Measurements from ENCODE around the gene DPEP2. TPM values are rescaled to one million over a fixed set of nuclear protein-coding genes. Genes with fewer than 3 reads are reported as not detected.
"Not testable (repeated sequence)": the region's sequence is repeated elsewhere in the genome, so short reads cannot be mapped to it uniquely, and the experiment has no call there.

The DPEP2 gene
- total RNA-seq, 2 experiments from 2014 or later = 1.3 to 1.5 TPM

DNA sequence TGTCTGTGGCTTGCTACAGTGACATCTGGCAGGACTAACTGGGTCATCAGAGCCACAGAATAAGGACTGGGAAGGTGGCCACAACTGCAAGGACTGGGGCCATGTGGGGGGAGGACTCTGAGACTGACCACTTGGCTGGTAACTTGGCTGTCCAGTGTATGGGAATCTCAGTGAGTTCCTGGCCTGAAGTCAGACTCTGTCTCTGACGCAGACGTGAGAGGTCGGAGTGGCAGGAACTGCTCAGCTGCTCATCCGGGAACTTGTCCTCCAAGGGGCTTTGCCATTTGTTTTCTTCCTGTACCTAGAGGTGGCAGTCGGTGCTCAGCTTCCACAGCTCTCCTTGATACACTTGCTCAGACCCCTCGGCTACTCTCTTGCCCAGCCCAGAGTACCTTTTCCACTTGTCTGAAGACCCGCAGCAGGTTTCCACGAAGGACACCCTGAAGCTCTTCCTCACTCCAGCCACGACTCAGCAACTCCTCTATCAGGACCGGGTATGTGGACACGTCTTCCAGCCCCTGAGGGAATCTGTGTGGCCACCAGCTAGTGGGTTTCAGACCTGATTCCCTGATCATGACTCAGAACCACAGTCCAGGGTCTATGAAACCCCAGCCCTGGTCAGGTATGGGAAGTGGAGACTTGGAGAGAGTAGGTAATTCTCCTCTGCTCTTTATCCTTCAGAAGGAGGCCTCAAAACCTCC lies 11.7 kb downstream of the DPEP2 start:
- ChIA-PET CTCF (no interaction called here), POLR2A (interaction anchor here (0.7 kb wide), 1 partner anchor 325 kb away, joined by 3 read pairs; no protein-coding TSS in a partner anchor)

DNA sequence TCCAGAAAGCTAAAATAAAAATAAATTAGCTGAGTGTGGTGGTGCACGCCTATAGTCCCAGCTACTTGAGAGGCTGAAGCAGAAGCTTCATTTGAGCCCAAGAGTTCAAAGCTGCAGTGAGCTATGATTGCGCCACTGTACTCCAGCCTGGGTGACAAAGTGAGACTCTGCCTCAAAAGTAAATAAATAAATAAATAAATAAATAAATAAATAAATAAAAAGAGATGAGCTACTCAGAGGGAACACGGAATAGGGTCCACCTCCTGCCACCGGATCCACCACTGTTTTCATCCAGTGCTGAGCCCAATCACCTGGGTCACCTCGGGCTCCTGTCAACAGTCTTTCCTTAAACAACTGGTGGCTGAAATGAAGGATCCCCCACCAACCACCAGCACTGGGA lies 12.3 kb downstream of the DPEP2 start:
- CTCF ChIA-PET = no interaction called here

GRCh38 chr16:67982011-67982696 lies 17.1 kb downstream of the DPEP2 start:
- ChIA-PET CTCF (no interaction called here), POLR2A (no interaction called here)

More for the DNA sequence above, 12.3 kb downstream of the DPEP2 start:
- POLR2A ChIA-PET = no interaction called here

DNA sequence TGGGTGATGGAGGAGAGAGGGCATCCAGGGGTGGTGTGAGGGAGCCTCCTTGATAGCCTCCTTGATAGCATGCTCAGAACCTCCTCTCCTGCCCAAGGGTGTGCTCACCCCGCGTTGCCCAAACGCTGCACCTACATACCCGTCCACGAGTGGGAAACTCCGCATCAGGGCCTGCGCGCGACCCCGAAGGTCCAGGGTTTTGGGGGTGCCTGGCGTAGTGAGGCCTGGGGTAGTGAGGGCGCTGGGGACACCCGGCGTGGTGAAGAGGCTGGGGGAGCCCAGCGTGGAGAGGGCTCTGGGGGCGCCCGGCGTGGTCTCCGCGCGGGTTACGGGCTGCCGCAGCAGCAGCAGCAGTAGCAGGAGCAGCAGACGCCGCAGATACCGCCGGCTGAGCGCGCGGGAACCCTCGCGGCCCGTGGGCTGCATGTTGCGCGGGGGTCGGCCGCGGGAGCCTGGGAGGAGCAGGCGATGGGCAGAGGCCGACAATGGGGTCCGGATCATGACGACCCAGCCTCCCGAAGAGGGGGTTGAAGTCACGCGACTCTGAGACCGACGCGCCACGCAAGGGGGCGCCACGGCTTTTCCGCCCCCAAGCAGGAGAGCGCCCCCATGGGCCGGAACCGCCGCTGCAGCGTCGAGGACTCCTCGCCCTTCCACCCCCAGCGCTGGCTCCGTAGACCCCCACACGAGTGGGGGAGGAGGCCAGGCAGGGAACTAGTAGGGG lies 19.2 kb downstream of the DPEP2 start, which contains the start of gene DPEP3:
TSS of gene DPEP3 (minus strand) at position 545 of the 724 bp plus-strand sequence. CDS start at position 426, 119 bp downstream.
- ChIA-PET CTCF (interaction anchor here (1.3 kb wide), 1 partner anchor 19 kb away, joined by 5 read pairs; the partner anchor contains the start of gene DPEP2), POLR2A (no interaction called here)

- POLR2A ChIA-PET = no interaction called here
- CTCF ChIA-PET = interaction anchor here (0.7 to 1.4 kb wide), 2 partner anchors 15 to 94 kb away, joined by 3 read pairs; no protein-coding TSS in a partner anchor
Measured at GRCh38 chr16:67977469-67978227, 21.6 kb downstream of the DPEP2 start.

DNA sequence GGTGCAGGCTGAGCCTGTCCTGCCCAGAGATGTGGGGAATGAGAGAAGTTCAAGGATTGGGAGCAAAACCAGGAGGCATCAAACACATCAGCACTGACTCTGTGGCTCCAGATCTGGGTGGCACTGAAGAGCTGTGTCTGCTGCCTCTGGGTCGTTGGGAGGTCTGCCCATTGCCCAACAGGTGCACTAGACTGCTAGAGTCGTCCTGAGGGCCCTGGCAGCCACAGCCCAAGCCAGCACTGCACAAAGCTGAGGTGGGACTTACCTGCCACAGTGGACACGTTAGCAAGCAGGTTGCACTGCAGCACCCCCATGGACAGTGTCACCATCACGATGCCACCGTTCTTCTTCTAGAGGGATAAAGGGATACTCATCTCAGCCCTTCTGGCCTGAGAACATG lies 22.3 kb downstream of the DPEP2 start:
- ChIA-PET POLR2A (no interaction called here), CTCF (interaction anchor here (0.7 to 1.4 kb wide), 2 partner anchors 16 to 93 kb away, joined by 3 read pairs; no protein-coding TSS in a partner anchor)

DNA sequence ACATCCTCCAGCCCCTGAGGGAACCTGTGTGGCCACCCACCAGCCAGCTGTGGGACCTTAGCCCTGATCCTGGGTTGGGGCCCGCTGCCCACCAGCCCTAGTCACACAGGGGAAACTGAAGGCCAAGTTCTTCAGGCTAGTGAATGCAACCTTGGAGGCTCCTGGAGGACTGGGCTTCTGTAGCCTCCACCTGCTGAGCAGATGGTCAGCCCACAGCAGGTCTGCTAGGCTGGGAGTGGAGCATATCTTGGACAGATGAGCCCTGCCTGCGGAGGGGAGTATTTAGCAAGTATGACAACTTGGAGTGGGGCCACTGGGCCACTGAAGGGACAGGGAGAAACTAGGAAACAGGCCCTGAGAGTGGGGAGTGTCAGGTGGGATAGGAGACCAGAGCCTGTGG lies 23.1 kb downstream of the DPEP2 start:
- ChIA-PET POLR2A (no interaction called here), CTCF (no interaction called here)

- ChIA-PET CTCF (no interaction called here), POLR2A (interaction anchor here (0.6 kb wide), 1 partner anchor 485 kb away, joined by 5 read pairs; no protein-coding TSS in a partner anchor)
Measured at GRCh38 chr16:67975321-67976105, 23.8 kb downstream of the DPEP2 start.

DNA sequence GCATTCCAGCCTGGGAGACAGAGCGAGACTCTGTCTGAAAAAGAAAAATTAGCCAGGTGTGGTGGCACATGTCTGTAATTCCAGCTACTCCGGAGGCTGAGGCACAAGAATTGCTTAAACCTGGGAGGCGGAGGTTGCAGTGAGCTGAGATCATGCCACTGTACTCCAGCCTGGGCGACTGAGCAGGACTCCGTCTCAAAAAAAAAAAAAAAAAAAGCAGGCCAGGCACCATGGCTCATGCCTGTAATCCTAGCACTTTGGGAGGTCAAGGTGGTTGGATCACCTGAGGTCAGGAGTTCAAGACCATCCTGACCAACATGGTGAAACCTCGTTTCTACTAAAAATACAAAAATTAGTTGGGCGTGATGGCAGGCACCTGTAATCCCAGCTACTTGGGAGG lies 27.0 kb downstream of the DPEP2 start:
- POLR2A ChIA-PET = not testable (repeated sequence)
- CTCF ChIA-PET = interaction anchor here (1.2 kb wide), 1 partner anchor 17 kb away, joined by 4 read pairs; no protein-coding TSS in a partner anchor

- POLR2A ChIA-PET = no interaction called here
- CTCF ChIA-PET = interaction anchor here (0.7 kb wide), 1 partner anchor 20 kb away, joined by 3 read pairs; no protein-coding TSS in a partner anchor
Measured at GRCh38 chr16:67971111-67971510, 28.2 kb downstream of the DPEP2 start.

- ChIA-PET CTCF (interaction anchor here (1.1 to 1.4 kb wide), 2 partner anchors 54 to 59 kb away, joined by 3 read pairs; partner anchors contain the start of genes DDX28 and DUS2), POLR2A (interaction anchor here (0.7 to 1.5 kb wide), 2 partner anchors 29 to 110 kb away, joined by 3 to 4 read pairs; no protein-coding TSS in a partner anchor)
Measured at GRCh38 chr16:67969254-67970039, 29.8 kb downstream of the DPEP2 start.

DNA sequence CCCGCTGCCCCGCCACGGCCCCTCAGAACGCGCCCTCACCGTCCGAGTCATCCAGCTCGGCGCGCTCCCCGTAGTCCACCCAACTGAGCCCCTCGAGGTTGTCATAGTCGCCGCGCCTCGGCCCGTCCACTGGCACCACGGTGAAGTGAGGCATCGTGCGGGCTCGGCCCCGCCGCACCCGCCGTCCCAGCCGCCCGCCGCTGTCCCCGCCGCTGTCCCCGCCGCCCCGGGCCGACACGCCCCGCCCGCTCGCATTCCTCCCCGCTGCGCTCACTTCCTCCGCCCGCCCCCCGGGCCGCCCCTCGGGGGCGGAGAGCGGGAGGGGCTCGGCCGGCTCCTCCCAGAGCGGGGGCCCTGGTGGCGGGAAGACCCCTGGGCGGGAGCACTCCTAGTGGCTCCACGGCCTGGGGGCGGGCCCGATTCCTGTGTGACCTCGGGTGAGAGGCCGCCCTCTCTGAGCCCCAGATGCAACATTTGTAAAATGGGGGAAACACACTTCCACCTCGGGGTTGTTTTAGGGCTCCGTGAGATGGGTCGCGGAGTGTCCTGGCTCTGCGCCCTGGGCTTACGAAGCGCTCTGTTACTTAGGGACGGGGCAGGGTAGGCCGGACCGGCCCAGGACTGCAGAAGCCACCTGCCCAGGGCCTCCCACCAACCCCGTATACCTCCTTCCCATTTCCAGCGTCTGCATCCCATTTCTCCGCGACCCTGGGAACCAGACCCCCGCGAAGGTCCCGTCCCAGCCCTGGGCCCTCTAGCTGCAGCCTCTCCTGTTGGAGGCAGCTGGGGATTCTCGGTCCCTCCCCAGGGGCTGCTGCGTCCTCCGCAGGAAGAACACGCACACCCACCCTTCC lies 30.7 kb downstream of the DPEP2 start, which contains the start of gene SLC12A4:
TSS of gene SLC12A4 (minus strand) at position 238 of the 854 bp plus-strand sequence. CDS start at position 154, 84 bp downstream.
- ChIA-PET CTCF (interaction anchor here (1.4 kb wide), 1 partner anchor 55 kb away, joined by 3 read pairs; the partner anchor contains the start of genes DDX28 and DUS2), POLR2A (interaction anchor here (0.5 to 1.5 kb wide), 4 partner anchors 29 to 132 kb away, joined by 3 to 5 read pairs (median 4); no protein-coding TSS in a partner anchor)

DNA sequence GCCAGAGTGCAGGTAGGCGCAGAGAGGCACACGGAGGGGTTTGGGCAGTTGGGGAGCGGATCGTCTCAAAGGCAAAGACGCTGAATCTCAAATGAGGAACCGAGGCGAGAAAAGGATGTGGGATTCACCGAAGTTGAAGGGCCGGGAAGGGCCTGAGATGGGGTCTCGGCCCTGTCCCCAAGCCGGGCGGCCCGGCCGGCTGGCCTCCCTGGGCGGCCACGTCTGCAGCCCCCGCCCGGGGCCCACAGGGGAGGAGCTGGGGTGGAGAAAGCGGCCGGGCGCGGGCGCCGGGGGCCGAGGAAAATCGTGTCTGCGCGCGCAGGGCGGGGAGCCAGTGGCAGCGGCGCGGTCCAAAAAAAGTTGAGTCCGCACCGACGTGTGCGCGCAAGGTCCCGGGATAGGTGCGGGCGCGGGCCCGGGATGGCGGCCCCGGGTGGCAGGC lies 31.3 kb downstream of the DPEP2 start:
- POLR2A ChIA-PET = interaction anchor here (0.6 to 1.5 kb wide), 2 partner anchors 39 to 112 kb away, joined by 3 to 4 read pairs; no protein-coding TSS in a partner anchor
- CTCF ChIA-PET = no interaction called here

DNA sequence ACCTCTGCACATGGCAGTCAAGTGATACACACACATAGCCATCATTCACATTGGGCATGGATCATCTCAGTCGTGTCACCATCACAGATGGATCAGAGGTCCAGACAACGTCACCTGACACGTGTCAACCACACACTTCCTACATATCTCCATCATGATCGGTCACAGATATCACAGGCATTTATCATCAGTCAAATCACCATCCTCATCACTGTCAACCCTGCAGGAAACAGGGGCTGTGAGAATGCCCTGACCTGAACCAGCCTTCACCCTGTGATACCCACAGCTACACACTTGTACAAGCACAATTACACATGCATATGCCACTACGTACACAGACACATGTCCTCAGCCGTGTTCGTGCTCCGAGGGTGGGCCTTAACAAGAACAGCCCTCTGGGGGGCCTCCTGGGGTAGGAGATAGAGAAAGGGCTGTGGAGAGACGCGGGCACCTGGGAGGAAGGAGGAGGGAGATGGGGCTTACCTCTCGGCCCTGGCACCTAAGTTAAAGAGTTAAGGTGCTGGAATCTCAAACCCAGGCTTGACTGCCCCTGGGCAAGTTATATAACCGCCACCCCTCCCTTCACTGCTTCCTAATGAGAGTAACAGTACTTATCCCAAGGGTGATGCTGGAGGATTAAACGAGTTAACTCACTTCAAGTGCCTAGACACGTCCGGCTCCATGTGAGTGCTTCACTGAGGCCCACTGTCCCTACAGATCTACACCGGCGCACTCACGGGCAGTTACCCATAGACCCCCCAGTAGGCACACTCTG lies 31.9 kb downstream of the DPEP2 start:
- ChIA-PET CTCF (interaction anchor here (0.6 kb wide), 1 partner anchor 502 kb away, joined by 3 read pairs; no protein-coding TSS in a partner anchor), POLR2A (no interaction called here)

DNA sequence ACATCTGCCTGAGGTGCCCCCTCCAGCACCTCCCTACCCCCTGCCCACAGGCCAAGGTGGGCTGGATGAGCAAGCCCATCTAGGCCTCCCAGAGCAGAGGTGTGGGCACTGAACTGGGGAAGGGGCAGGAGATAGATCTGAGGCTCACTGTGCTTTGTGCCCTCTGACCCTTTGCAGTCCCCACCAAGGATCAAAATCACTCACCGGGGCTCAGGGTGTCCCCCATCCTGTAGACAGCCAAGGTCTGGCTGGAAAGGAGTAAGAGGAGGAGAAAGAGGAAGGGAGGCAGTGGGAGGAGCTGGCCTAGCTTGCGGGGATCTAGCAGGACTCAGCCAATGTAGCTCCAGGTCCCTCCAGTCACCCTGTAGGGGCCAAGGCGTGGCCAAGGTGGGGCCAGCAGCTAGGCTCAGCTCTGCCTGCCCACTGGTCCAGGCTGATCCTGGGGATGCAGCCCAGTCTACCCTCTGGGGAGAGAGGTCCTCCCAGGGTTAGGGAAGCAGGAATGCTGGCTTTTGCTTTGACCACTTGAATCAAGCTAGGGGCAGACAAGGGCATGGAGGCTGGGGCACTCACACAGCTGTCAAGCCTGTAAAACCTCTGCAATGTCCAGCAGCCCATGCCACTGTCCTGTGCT lies 32.6 kb downstream of the DPEP2 start:
- ChIA-PET POLR2A (no interaction called here), CTCF (interaction anchor here (0.6 to 2.2 kb wide), 4 partner anchors 11 to 503 kb away, joined by 3 to 6 read pairs (median 4); no protein-coding TSS in a partner anchor)

Data from activated CD8-positive, alpha-beta memory T cell treated with anti-CD3 and anti-CD28 coated beads for 36 hours (primary cell).